Fibroblast of skin of left quadriceps (primary cell): ENCODE results near the gene MATN4.

ENCODE experiments used
- DNase-seq, 2 experiments: peaks; one replicate each; pipeline ENCODE4 v3.0.0-alpha.2; 2013; ENCODE audit warnings: low read depth in 2 of 2

MATN4 gene

GRCh38 chr20:45313943-45314342 lies 5.8 kb upstream of the MATN4 start:
- DNase-seq: no peak

- DNase-seq: no peak
Measured at GRCh38 chr20:45313065-45313695, 5.1 kb upstream of the MATN4 start.

- no peak for DNase-seq
Measured at GRCh38 chr20:45312241-45312640, 4.1 kb upstream of the MATN4 start.

GRCh38 chr20:45311589-45312211 lies 3.6 kb upstream of the MATN4 start:
- no peak for DNase-seq

GRCh38 chr20:45309075-45309474 lies 976 bp upstream of the MATN4 start:
- DNase-seq: no peak

- no peak for DNase-seq
Measured at GRCh38 chr20:45307076-45307640, 941 bp downstream of the MATN4 start.

- DNase-seq: no peak
Measured at GRCh38 chr20:45306431-45306982, 1.6 kb downstream of the MATN4 start, which contains the start of gene RBPJL. TSS of gene RBPJL (plus strand) at chr20:45306840. CDS start at chr20:45306923, 83 bp downstream.

GRCh38 chr20:45305262-45305661 lies 2.8 kb downstream of the MATN4 start:
- no peak for DNase-seq

- no peak for DNase-seq
Measured at GRCh38 chr20:45304464-45304999, 3.6 kb downstream of the MATN4 start.

- DNase-seq: no peak
Measured at GRCh38 chr20:45303586-45304463, 4.3 kb downstream of the MATN4 start.

GRCh38 chr20:45301824-45302271 lies 6.3 kb downstream of the MATN4 start:
- DNase-seq: no peak

- no peak for DNase-seq
Measured at GRCh38 chr20:45300961-45301360, 7.1 kb downstream of the MATN4 start.

- no peak for DNase-seq
Measured at GRCh38 chr20:45299786-45300185, 8.3 kb downstream of the MATN4 start.

- no peak for DNase-seq
Measured at GRCh38 chr20:45297786-45298497, 10.2 kb downstream of the MATN4 start.

GRCh38 chr20:45294659-45295058 lies 13.4 kb downstream of the MATN4 start:
- DNase-seq: no peak

GRCh38 chr20:45294003-45294368 lies 14.1 kb downstream of the MATN4 start:
- DNase-seq: no peak

- peak; percentile 17 to 30 for DNase-seq
Measured at GRCh38 chr20:45293041-45294002, 14.8 kb downstream of the MATN4 start.

GRCh38 chr20:45292343-45292742 lies 15.8 kb downstream of the MATN4 start:
- DNase-seq: no peak

- DNase-seq: no peak
Measured at GRCh38 chr20:45291526-45291925, 16.6 kb downstream of the MATN4 start.
